AG09309 (cell line): ENCODE data around the gene REEP1.

Experiments
- DNase-seq: peaks from one replicate; pipeline ENCODE4 v3.0.0-alpha.2; 2010; ENCODE audit warnings: low read depth
- H3K4me3 ChIP-seq: 2 replicates; pipeline ENCODE4 v1.5.1; 2011; ENCODE audit warnings: mild to moderate bottlenecking, low read depth, low read length, moderate library complexity; ENCODE audit not compliant: control insufficient read depth
- TF ChIP-seq, protein P1 (sequence below): IDR thresholded peaks from 2 replicates; pipeline ENCODE4 v1.5.1; 2011; ENCODE audit warnings: mild to moderate bottlenecking, low read depth, low read length, inconsistent platforms; ENCODE audit not compliant: insufficient read depth, control insufficient read depth; ENCODE audit errors: missing control alignments

Gene REEP1

DNA sequence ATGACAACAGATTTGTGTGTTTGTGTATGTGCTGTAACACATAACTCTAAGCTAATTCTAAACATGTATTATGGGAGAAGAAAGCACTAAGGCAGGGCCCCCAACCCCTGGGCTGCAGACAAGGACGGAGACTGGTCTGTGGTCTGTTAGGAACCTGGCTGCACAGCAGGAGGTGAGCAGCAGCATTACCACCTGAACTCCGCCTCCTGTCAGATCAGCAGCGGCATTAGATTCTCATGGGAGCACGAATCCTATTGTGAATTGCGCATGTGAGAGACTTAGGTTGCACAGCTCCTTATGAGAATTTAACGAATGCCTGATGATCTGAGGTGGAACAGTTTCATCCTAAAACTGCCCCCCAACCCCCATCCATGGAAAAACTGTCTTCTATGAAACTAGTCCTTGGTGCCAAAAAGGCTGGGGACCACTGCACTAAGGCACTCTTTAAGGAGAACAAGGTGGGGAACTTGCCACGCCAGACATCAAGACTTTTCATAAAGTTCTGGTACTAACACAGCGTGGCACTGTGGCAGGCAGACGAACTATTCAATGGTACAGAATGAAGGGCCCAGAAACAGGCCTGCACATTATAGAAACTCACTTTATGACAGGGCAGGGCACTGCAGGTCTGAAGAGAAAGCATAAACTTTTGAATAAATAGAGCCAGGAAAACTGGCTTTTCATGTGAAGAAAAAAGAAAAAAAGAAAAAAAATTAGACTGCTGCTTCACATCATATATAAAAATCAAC lies 14.0 kb downstream of the REEP1 start:
- TF ChIP-seq, protein P1, sequence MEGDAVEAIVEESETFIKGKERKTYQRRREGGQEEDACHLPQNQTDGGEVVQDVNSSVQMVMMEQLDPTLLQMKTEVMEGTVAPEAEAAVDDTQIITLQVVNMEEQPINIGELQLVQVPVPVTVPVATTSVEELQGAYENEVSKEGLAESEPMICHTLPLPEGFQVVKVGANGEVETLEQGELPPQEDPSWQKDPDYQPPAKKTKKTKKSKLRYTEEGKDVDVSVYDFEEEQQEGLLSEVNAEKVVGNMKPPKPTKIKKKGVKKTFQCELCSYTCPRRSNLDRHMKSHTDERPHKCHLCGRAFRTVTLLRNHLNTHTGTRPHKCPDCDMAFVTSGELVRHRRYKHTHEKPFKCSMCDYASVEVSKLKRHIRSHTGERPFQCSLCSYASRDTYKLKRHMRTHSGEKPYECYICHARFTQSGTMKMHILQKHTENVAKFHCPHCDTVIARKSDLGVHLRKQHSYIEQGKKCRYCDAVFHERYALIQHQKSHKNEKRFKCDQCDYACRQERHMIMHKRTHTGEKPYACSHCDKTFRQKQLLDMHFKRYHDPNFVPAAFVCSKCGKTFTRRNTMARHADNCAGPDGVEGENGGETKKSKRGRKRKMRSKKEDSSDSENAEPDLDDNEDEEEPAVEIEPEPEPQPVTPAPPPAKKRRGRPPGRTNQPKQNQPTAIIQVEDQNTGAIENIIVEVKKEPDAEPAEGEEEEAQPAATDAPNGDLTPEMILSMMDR = no peak
- DNase-seq = no peak
- H3K4me3 ChIP-seq = no peak overlapping the region

DNA sequence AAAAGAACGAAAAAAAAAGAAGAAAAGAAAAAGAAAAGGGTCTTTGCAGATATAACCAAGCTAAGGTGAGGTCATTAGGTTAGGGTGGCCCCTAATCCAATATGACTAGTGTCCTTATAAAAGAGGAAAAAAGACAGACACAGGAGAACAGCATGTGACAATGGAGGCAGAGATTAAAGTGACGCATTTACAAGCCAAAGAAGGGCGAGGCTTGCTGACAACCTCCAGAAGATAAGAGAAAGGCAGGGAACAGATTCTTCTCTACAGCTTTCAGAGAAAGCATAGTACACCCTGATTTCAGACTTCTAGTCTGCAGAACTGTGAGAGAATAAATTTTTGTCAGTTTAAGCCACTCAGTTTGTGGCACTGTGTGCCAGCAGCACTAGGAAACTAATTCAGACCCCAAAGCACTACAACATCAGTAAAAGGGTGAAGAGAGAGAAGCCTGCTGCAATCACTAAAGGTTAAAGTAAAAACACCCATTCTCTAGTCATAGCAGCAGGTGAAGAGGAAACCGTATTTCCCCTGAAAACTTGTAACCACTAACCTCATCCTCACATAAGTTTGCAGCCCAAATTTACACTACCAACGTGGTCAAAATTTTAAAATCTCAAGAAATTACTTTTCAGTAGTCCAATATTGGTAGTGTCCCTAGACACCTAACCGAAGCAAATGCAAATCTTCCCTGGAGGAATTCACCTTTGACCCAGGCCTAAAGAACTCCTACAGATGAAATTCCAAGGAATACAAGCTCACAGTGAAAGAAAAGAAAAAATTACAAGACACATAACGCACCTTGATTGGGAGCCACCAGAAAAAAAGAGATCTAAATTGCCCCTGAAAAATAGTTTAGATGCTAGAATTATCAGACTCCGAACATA lies 17.5 kb downstream of the REEP1 start:
- no peak overlapping the region for H3K4me3 ChIP-seq
- no peak for DNase-seq
- TF ChIP-seq, protein P1 = no peak

DNA sequence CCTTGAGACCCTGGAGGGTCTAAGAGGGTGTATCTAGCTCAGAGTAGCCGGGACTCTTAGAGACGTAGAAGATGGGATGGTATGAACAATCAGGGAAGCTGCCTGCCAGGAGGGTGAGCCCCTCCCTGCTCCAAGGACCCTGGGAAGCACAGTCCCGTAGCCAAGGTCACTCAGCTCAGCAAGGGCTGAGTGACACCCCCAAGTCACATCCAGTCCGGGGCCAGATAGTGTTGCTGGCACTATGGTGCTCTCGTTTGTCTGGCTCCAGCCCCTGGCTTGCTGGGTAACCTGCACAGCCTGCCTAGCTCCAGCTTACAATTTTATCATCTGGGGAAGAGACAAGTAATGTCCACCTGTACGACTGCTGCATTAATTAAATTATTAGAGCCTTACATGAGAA lies 22.3 kb downstream of the REEP1 start:
- TF ChIP-seq, protein P1 = no peak
- no peak for DNase-seq
- H3K4me3 ChIP-seq = no peak overlapping the region

DNA sequence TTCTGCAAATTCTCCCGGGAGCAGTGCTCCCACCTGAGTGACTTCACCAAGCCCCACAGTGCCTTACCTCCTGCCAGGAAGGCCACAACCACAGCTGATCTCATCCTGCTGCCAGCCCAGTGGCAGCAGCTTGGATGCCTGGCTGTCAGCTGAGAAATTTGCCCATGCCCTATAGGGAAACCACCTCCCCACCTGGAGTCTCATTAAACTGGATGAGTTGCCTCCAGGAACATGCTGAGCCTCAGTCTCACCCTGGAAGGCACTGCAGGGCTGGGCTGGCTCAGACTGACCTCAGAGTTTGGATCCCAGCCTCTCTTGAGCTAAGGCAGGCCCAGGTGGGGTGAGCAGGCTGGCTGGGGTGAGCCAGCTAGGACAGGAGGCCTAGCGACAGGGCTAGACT lies 23.3 kb downstream of the REEP1 start:
- H3K4me3 ChIP-seq = no peak overlapping the region
- TF ChIP-seq, protein P1 = no peak
- no peak for DNase-seq

DNA sequence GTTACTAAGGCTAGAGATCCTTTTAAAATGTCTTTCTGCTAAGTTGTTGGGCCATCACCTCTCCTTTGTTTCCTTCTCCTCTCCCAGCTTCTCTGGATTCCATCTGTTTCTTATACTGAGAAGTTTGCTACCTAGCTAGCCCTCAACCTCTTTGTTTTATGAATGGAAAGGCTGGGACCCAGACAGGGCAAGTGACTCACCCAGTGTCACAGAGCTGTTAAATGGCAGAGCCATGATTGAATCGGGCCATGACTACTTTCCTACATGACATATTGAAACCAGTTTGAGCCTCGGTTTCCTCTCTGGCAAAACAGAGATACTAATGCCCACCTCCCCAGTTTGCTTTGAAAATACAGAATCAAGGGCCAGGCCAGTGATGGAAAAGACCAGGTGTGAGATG lies 24.1 kb downstream of the REEP1 start:
- no peak overlapping the region for H3K4me3 ChIP-seq
- TF ChIP-seq, protein P1 = no peak
- no peak for DNase-seq

DNA sequence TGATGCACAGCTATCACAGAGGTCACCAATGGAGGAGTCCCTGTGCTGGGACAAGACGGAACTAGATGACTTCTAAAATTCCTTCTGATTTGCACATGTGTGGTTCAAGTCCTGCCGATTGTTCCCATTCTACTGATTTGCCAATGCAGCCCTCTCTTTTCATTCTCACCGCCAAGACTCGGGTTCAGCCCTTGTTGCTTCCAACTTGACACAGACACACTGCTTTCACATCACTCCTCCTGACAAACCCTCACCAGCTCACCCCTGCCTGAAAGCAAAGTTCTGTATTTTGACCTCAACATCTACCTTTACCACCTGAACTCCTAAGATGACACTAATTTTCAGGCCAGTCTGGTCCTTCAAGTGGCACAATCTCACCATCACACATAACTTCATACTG lies 25.5 kb downstream of the REEP1 start:
- no peak overlapping the region for H3K4me3 ChIP-seq
- DNase-seq = no peak
- TF ChIP-seq, protein P1 = no peak
